GM21619 (cell line): ENCODE data around the gene MORN5.
"Not testable (repeated sequence)": the region's sequence is repeated elsewhere in the genome, so short reads cannot be mapped to it uniquely, and the experiment has no call there.

Experiments used
- ATAC-seq: cut with Tn5 transposase; IDR thresholded peaks from one replicate; pipeline ENCODE4 v1.9.1; 2021; ENCODE audit not compliant: unreplicated experiment

MORN5 gene

GRCh38 chr9:122159026-122159924 lies at the start of gene MORN5, which contains the start of gene NDUFA8:
MORN5 (plus strand) TSS chr9:122159908; CDS start chr9:122159973, 65 bp downstream.
NDUFA8 (minus strand) TSS chr9:122159779; CDS start chr9:122159677, 102 bp downstream.
- peak; percentile 85 for ATAC-seq

GRCh38 chr9:122110100-122110833 lies 49.4 kb upstream of the MORN5 start:
- ATAC-seq: no peak

GRCh38 chr9:122111413-122112085 lies 48.2 kb upstream of the MORN5 start:
- ATAC-seq: no peak

- no peak for ATAC-seq
Measured at GRCh38 chr9:122112238-122112637, 47.5 kb upstream of the MORN5 start.

GRCh38 chr9:122113574-122113973 lies 46.1 kb upstream of the MORN5 start:
- ATAC-seq: no peak

- ATAC-seq: no peak
Measured at GRCh38 chr9:122115176-122116035, 44.3 kb upstream of the MORN5 start.

GRCh38 chr9:122116040-122116439 lies 43.7 kb upstream of the MORN5 start:
- no peak for ATAC-seq

- ATAC-seq: no peak
Measured at GRCh38 chr9:122116448-122117173, 43.1 kb upstream of the MORN5 start.

- ATAC-seq: not testable (repeated sequence)
Measured at GRCh38 chr9:122117241-122117640, 42.5 kb upstream of the MORN5 start.

GRCh38 chr9:122118343-122119165 lies 41.2 kb upstream of the MORN5 start:
- ATAC-seq: no peak

- no peak for ATAC-seq
Measured at GRCh38 chr9:122119166-122119521, 40.6 kb upstream of the MORN5 start.

- ATAC-seq: no peak
Measured at GRCh38 chr9:122119721-122120120, 40.0 kb upstream of the MORN5 start.

GRCh38 chr9:122120316-122121071 lies 39.2 kb upstream of the MORN5 start:
- no peak for ATAC-seq

GRCh38 chr9:122121391-122121790 lies 38.3 kb upstream of the MORN5 start:
- ATAC-seq: no peak

- ATAC-seq: no peak
Measured at GRCh38 chr9:122121931-122122330, 37.8 kb upstream of the MORN5 start.

- no peak for ATAC-seq
Measured at GRCh38 chr9:122122468-122122867, 37.2 kb upstream of the MORN5 start.

GRCh38 chr9:122122903-122123632 lies 36.6 kb upstream of the MORN5 start:
- no peak for ATAC-seq

- no peak for ATAC-seq
Measured at GRCh38 chr9:122124048-122124447, 35.7 kb upstream of the MORN5 start.
